Urinary bladder (tissue), 4 donors: ENCODE results near the gene ADISSP. TPM values are rescaled to one million over a fixed set of nuclear protein-coding genes. Genes with fewer than 3 reads are reported as not detected.
"Not testable (repeated sequence)": the region's sequence is repeated elsewhere in the genome, so short reads cannot be mapped to it uniquely, and the experiment has no call there.

Experiments used
- DNase-seq: peaks from one replicate; pipeline ENCODE4 v3.0.0-alpha.2; 2015; ENCODE audit errors: extremely low spot score
- H3K27ac ChIP-seq: one replicate; pipeline ENCODE4 v1.5.1; 2013; ENCODE audit warnings: low read depth, mild to moderate bottlenecking, moderate library complexity
- H3K36me3 ChIP-seq: one replicate; pipeline ENCODE4 v1.6.1; 2013; ENCODE audit warnings: mild to moderate bottlenecking, moderate library complexity; ENCODE audit not compliant: insufficient read depth
- H3K4me1 ChIP-seq: one replicate; pipeline ENCODE4 v1.6.1; 2013; ENCODE audit warnings: mild to moderate bottlenecking, moderate library complexity; ENCODE audit not compliant: insufficient read depth
- H3K4me3 ChIP-seq: one replicate; pipeline ENCODE4 v1.5.1; 2013; ENCODE audit warnings: low read depth, low read length
- WGBS: extraction: QIAGEN DNeasy Blood & Tissue Kit; methylation state at CpG from one replicate; pipeline ENCODE4 v1.1.7; 2013; 5-methylcytosine and 5-hydroxymethylcytosine counted together
- polyA plus RNA-seq: library from polyadenylated mRNA; stranded (reverse); fragments of 200-250 nt; gene quantifications from one replicate; pipeline ENCODE4 v1.2.3, GENCODE V29; 2013
- total RNA-seq: library from RNA; depleted of rRNA; stranded (reverse); fragments of >200 nt; gene quantifications from one replicate; pipeline ENCODE4 v1.2.3, GENCODE V29; 2014
- donor health status: healthy with polysubstance abuse.
- donor health status: healthy.

The ADISSP gene
- total and polyA plus RNA-seq, 2 donors = 10.0 to 109 TPM

DNA sequence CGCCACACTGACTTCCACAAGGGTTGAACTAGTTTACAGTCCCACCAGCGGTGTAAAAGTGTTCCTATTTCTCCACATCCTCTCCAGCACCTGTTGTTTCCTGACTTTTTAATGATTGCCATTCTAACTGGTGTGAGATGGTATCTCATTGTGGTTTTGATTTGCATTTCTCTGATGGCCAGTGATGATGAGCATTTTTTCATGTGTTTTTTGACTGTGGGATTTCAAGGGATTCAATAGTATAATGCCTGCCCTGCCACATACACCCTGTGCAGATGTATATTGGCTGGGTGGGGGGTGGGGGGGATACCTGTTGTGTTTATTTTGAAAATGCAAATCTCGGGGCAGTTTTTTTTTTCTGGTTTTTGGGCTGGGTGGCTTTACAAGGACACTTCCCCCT, 26.6 kb upstream of the ADISSP start:
- H3K27ac ChIP-seq, H3K4me1 ChIP-seq, DNase-seq, H3K36me3 ChIP-seq, H3K4me3 ChIP-seq: not testable (repeated sequence)
- 90% methylated on average over 1 of the region's 3 CpGs for WGBS

DNA sequence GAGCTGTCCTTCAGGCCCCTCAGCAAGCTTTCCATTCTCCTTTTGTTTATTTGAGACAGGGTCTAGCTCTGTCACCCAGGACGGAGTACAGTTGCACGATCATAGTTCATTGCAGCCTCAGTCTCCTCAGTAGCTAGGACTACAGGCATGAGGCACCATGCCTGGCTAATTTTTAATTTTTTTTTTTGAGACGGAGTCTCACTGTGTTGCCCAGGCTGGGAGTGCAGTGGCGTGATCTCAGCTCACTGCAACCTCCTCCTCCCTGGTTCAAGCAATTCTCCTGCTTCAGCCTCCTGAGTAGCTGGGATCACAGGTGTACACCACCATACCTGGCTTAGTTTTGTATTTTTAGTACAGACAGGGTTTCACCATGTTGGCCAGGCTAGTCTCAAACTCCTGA, 21.6 kb upstream of the ADISSP start:
- H3K4me3 ChIP-seq, H3K27ac ChIP-seq, DNase-seq, H3K36me3 ChIP-seq, H3K4me1 ChIP-seq: not testable (repeated sequence)
- 94% methylated on average over 4 of the region's 4 CpGs for WGBS

DNA sequence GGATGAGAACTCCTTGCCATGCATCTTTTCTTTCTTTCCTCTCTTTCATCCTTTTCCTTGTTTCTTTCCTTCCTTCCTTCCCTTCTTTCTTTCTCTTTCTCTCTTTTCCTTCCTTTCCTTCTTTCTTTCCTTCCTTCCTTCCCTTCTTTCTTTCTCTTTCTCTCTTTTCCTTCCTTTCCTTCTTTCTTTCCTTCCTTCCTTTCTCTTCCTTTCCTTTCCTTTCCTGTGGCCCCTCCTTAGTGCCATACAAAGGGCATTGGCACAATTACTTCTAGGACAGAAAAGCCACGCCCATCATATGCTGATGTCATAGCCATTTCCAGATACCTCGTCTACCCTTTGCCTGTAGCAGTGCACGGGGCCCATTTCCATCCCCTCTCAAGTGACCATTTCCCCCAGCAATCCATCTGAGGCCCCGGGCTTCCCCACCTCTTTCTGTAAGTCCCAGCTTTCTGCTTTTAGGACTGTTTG, 21.2 kb upstream of the ADISSP start:
- Histone ChIP-seq H3K27ac (no peak overlapping the region), H3K36me3 (no peaks in the 10 kb centered on the region), H3K4me3 (no peak overlapping the region), H3K4me1 (no peaks in the 10 kb centered on the region)
- 59% methylated on average over 4 of the region's 4 CpGs for WGBS
- no peak for DNase-seq

DNA sequence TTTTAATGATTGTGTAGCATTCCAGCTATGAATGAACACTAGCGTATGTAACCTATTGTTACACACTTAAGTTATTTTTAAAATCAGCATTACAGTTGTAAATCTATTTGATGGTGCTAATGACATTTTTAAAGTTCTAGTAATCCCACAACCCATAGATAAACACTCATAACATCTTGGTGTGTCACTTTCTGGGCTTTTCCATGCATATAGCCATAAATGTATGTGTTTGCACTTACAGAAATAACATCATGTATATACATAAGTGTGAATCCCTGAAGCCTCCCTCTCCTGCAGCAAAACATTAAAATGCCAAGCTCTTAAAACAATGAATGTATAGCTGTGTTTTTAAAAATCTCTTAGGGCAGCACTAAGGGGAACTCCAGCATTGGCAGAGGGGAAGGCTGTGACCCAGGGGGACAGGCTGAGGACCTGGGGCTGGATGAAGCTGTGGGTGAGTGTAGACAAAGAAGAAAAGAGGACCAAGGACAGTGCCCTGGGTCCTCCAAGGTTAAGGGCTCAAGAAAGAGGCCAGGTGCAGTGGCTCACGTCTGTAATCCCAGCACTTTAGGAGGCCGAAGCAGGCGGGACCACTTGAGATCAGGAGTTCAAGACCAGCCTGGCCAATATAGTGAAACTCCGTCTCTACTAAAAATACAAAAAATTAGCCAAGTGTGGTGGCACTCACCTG, 19.9 kb upstream of the ADISSP start:
- H3K4me3 ChIP-seq = no peak overlapping the region
- no peaks in the 10 kb centered on the region for H3K36me3 ChIP-seq
- no peak for DNase-seq
- H3K4me1 ChIP-seq = no peaks in the 10 kb centered on the region
- 63% methylated on average over 5 of the region's 5 CpGs for WGBS
- no peak overlapping the region for H3K27ac ChIP-seq

DNA sequence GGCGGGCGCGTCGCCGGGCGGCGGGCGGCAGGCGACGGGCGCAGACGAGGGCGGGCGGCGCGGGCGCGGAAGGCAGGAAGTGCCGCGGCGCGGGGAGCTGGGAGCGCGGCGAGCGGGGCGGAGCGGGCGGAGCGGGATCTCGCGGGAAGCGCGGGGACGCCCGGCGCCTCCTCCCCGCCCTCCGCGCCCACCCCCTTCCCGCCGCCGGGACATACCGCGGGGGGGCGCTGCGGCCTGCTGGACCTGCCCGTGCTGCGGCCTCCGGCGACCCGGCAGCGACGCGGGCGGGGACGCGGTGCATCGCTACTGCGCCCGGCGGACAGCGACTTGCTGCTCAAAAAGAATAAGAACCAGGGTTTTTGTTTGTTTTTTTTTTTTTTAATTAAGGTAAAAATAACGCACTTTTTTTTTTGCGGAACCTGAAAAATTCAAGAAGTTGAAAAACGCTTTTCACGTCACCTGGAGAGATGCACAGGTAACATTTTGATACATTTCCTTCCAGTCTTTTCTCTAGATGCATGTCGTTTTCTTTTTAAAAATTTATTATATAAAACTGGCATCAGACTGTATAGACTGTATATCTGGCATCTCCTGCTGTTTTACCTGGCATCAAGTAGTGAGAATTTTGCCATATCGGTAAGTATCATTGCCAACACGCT, 19.2 kb upstream of the ADISSP start, which contains the start of gene CENPB:
Gene CENPB (minus strand): TSS at position 76 of the 659 bp plus-strand sequence. CDS start 257 bp downstream, outside the sequence.
- no peak for DNase-seq
- Histone ChIP-seq H3K4me1 (no peaks in the 10 kb centered on the region), H3K36me3 (no peaks in the 10 kb centered on the region), H3K27ac (peak within 1 kb of the TSS; percentile 81), H3K4me3 (peak within 1 kb of the TSS; percentile 88)
- 3% methylated on average over 70 of the region's 70 CpGs for WGBS

DNA sequence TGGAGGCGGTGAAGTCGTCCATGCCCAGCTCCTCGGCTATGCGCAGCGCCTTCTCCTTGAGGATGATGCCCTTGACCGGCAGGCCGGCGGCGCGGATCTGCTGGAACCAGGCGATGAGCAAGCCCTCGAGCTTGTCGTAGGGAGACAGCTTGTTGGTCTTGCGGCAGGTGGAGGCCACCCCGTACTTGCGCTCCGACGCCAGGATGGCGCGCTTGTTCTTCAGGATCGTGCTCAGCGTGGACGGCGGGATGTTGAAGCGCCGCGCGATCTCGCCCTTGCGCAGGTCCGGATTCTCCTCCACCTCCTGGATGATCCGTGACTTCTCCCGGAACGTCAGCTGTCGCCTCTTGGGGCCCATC, 18.6 kb upstream of the ADISSP start:
- peak overlapping the region; percentile 88 for H3K4me3 ChIP-seq
- no peak for DNase-seq
- WGBS = 1% methylated on average over 35 of the region's 35 CpGs
- no peaks in the 10 kb centered on the region for H3K4me1 ChIP-seq
- H3K36me3 ChIP-seq = no peaks in the 10 kb centered on the region
- peak overlapping the region; percentile 81 for H3K27ac ChIP-seq

DNA sequence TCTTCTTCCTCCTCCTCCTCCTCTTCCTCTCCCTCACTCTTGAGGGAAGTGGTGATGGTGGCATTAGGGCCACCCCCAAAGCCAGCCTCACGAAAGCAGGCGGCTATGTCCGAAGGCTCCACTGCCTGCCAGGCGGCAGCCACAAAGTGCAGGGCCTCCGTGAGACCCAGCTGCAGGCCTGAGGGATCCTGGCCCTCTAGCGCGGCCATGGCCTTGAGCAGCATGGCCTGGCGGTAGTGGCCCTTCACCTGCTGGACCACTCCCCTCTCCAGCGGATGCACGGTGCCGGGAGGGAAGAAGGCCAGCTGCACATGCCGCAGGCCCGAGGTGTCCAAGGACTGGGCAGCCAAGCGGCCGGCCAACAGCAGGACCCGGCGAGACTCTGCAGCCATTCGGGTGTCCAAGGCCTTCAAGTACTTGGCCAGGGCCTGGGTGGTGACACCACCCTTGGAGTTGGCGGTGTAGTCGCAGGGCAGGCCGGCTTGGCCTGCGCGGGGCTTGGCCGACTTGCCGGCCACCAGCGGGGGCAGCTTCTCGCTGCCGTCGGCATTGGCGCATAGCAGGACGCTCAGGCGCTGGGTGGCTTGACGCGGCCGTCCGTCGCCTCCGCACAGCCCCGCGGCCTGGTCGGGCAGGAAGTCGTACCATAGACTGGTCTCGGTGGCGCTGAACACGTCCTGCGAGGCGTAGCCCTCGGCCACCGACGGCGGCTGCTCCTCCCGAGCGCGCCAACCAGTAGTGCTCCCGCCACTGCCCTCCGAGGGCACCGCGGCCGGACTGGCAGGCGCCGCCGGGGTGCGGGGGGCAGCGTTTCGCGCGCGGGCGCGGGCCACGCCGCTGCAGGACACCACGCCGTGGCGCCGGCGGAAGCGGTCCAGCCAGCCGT, 17.9 kb upstream of the ADISSP start:
- peak overlapping the region; percentile 88 for H3K4me3 ChIP-seq
- no peak overlapping the region for H3K27ac ChIP-seq
- H3K36me3 ChIP-seq = no peaks in the 10 kb centered on the region
- 23% methylated on average over 79 of the region's 79 CpGs for WGBS
- H3K4me1 ChIP-seq = no peaks in the 10 kb centered on the region
- DNase-seq = no peak

DNA sequence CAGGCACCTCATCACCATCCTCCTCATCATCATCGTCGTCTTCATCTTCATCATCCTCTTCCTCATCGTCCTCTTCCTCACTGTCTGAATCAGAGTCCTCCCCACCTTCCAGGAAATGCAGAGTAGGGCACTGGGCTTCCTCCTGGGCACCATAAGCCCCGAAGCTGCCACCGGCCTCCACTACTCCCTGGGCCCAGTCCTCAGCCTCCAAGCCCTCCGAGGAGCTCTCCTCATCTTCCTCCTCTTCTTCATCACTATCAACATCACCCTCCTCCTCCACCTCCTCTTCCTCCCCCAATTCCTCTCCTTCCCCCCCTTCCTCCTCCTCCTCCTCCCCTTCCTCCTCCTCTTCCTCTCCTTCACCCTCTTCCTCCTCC, 17.3 kb upstream of the ADISSP start:
- H3K4me3 ChIP-seq = no peak overlapping the region
- H3K4me1 ChIP-seq = no peaks in the 10 kb centered on the region
- 83% methylated on average over 6 of the region's 6 CpGs for WGBS

DNA sequence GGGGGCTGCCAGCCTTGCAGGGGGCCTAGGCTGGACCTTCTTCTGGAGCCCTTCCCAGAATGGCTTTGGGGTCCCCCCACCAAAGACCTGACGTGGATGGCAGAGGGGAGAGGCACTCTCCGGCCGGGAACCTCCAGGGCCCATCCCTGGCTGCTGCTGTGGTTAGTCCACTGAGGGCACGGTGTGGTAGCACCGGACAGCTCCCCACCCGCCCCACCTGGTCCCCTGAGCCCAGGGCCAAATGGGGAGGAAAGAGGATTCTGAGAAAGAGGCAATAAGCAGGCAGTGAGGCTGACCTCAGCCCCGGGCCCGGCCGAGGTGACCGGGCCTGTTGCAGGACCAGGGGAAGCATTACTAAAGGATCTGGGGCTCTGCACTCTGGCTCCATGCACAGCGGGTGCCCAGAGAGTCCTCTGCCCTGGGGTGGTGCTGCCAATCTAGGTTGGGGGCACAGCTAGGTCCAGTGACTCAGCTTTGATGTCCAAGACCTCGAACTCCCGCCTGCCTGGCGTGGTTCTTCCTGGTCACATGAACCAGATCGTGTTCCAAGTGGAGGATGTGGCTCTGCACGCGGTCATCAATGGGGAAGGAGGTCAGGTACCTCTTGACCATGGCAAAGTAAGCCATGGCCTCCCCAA, 16.8 kb upstream of the ADISSP start:
- Histone ChIP-seq H3K27ac (no peak overlapping the region), H3K4me1 (no peaks in the 10 kb centered on the region), H3K4me3 (no peak overlapping the region), H3K36me3 (no peaks in the 10 kb centered on the region)
- DNase-seq = no peak
- 76% methylated on average over 17 of the region's 17 CpGs for WGBS

More for the DNA sequence above, 17.3 kb upstream of the ADISSP start:
- H3K27ac ChIP-seq = no peak overlapping the region
- no peak for DNase-seq
- H3K36me3 ChIP-seq = no peaks in the 10 kb centered on the region

DNA sequence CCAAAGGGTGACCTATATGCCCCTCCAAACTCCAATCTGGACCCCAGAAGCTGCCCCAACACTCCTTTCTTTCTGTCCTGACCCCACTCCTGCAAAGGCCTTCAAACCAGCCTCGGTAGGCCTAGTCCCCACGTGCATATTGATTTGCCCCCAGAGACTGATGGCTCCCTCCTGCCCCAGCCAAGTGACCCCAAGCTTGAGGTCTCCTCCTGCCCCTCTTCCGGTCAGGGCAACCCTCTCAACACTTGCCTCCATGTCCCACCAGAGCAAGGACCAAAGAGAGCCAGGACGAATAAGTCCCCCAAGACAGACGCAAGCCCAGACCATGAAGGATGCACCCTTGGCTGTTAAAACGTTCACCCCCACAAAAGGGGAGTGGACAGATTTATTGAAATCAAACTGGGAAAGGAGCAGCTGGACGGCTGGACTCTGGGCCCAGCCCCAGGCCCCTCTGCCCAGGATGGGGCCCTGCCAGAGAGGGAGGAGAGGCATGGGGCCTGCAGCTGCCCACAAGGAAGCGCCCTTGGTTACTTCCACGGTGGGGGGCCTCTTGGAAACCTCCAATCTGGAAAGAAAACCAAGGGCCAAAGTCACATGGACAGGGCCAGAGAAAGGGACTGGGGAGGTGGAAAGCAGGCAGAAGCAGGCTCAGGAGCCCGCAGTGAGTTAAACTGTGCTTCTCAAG, 16.1 kb upstream of the ADISSP start:
- Histone ChIP-seq H3K4me3 (no peak overlapping the region), H3K4me1 (no peaks in the 10 kb centered on the region), H3K27ac (no peak overlapping the region), H3K36me3 (no peaks in the 10 kb centered on the region)
- DNase-seq = no peak
- 68% methylated on average over 10 of the region's 10 CpGs for WGBS

DNA sequence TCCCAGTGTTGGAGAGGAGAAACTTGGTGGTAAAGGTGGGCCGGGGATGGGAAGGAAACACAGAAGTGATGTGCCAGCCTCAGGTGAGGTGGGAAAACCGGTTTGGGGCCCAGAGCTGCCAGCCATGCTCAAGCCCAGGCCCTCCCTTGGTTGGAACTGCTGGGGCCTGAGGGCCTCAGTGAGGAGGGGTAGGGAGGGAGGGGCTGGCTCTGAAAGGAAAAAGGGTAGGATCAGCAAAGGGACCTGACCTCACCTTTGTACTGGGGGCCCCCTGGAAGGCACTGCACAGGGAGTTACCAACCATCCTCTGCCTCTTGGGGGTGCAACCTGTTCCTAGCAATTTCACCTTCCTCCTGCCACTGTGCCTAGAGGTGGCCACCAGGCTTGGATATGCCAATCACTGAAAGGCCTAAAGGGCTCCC, 15.5 kb upstream of the ADISSP start:
- no peak for DNase-seq
- Histone ChIP-seq H3K36me3 (no peaks in the 10 kb centered on the region), H3K27ac (no peak overlapping the region), H3K4me3 (no peak overlapping the region), H3K4me1 (no peaks in the 10 kb centered on the region)
- 59% methylated on average over 2 of the region's 2 CpGs for WGBS

DNA sequence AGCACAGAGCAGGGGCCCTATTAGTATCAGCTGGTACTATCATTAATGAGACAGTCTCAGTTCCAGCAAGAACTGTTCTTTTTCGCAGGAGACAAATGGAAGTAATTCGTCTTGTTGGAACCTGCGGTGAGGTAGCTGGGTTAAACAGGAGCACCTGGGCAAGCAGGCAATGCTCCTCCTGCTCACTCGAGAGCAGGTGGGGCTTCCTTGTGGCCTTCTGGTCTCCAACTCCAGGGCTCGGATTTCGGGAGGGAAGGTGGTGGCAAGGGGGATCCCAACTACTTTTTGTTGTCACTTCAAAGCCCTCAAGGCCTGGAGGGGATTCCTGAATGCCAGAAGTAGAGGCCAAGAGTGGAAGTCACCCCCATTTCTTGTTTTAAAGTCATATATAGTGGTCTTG, 15.0 kb upstream of the ADISSP start:
- no peak overlapping the region for H3K27ac ChIP-seq
- no peak for DNase-seq
- H3K4me1 ChIP-seq = peaks cover 2% of the 10 kb centered on the region
- H3K4me3 ChIP-seq = no peak overlapping the region
- 75% methylated on average over 6 of the region's 6 CpGs for WGBS
- no peaks in the 10 kb centered on the region for H3K36me3 ChIP-seq
